Endothelial cell of umbilical vein (primary cell): ENCODE results near the gene TEKTIP1. TPM values are rescaled to one million over a fixed set of nuclear protein-coding genes. Genes with fewer than 3 reads are reported as not detected.

Source experiments
- BruUV-seq: library from RNA; stranded (reverse); fragments of 400-500 nt; replicated peaks from 2 replicates; lab custom pipeline; 2021; lab: Mats Ljungman, UMichigan
- CTCF ChIA-PET: fragments of 300-600, 350-600 bp; sonication (Branson Sonifier 250); formaldehyde crosslinking; loops from one replicate; lab custom pipeline; 2021; ENCODE audit warnings: antibody characterized with exemption, inconsistent platforms; lab: Charles Lee
- POLR2A ChIA-PET: fragments of 300-600, 350-600 bp; sonication (Branson Sonifier 250); formaldehyde crosslinking; loops from one replicate; lab custom pipeline; 2021; ENCODE audit warnings: antibody characterized with exemption, inconsistent platforms; lab: Charles Lee
- DNase-seq: peaks from one replicate; pipeline ENCODE4 v3.0.0-alpha.2; 2011; ENCODE audit warnings: low read depth, low spot score
- FAIRE-seq: peaks from 2 replicates; lab custom pipeline; 2011; peaks lifted over from hg19 to GRCh38; lab: Jason Lieb, UNC
- H2AFZ ChIP-seq: 2 replicates; pipeline ENCODE4 v1.6.0; 2012; ENCODE audit warnings: low read depth, low read length, control low read depth, inconsistent platforms
- H3K27ac ChIP-seq: 2 replicates; pipeline ENCODE4 v1.5.1; 2011; ENCODE audit warnings: low read depth, mild to moderate bottlenecking, control low read depth, low read length, moderate library complexity; ENCODE audit not compliant: insufficient read depth
- H3K27me3 ChIP-seq, 2 experiments: 2 replicates each; pipeline versions ENCODE4 v1.6.0 to v1.6.1; 2011; ENCODE audit warnings: low read length in 2 of 2, mixed read lengths in 1 of 2; ENCODE audit not compliant: control insufficient read depth in 2 of 2, insufficient read depth in 2 of 2
- H3K36me3 ChIP-seq, 2 experiments: 2 replicates in 1 of 2; 3 replicates in 1 of 2; pipeline ENCODE4 v1.5.1; 2011; ENCODE audit warnings: low read length in 2 of 2, mild to moderate bottlenecking in 1 of 2, moderate library complexity in 1 of 2; ENCODE audit not compliant: control insufficient read depth in 2 of 2, insufficient read depth in 2 of 2; ENCODE audit errors: extremely low read depth in 1 of 2
- H3K4me1 ChIP-seq: 3 replicates; pipeline ENCODE4 v1.5.1; 2011; ENCODE audit warnings: mild to moderate bottlenecking, low read length; ENCODE audit not compliant: control insufficient read depth, insufficient read depth; ENCODE audit errors: extremely low read depth
- H3K4me2 ChIP-seq: 2 replicates; pipeline ENCODE4 v1.6.1; 2011; ENCODE audit warnings: low read length, control low read depth, mixed read lengths; ENCODE audit not compliant: insufficient read depth
- H3K4me3 ChIP-seq, 3 experiments: fragments of 200-600 bp in 1 of 3; sonication (generic), shearing (Covaris generic) in 1 of 3; replicated peaks in 1 of 3; 2 replicates each; pipeline ENCODE4 v1.5.1; 2011 to 2016; ENCODE audit warnings: control low read depth in 3 of 3, low read length in 3 of 3, mild to moderate bottlenecking in 2 of 3, inconsistent platforms in 1 of 3, low read depth in 1 of 3, moderate library complexity in 1 of 3; ENCODE audit not compliant: insufficient read depth in 1 of 3
- H3K79me2 ChIP-seq: 2 replicates; pipeline ENCODE4 v1.6.0; 2012; ENCODE audit warnings: low read length, inconsistent platforms; ENCODE audit not compliant: control insufficient read depth, insufficient read depth
- H3K9ac ChIP-seq: replicated peaks from 2 replicates; pipeline ENCODE3; 2011; ENCODE audit warnings: low read length, control low read depth; ENCODE audit not compliant: insufficient read depth; ENCODE audit errors: extremely low read depth
- H3K9me1 ChIP-seq: replicated peaks from 3 replicates; pipeline ENCODE4 v1.6.0; 2011; ENCODE audit warnings: mild to moderate bottlenecking, low read length; ENCODE audit not compliant: control insufficient read depth, insufficient read depth; ENCODE audit errors: extremely low read depth
- H3K9me3 ChIP-seq: replicated peaks from 2 replicates; pipeline ENCODE4 v1.5.1; 2012; ENCODE audit warnings: low read length, inconsistent platforms; ENCODE audit not compliant: control insufficient read depth, insufficient read depth
- H4K20me1 ChIP-seq: replicated peaks from 2 replicates; pipeline ENCODE3; 2011; ENCODE audit warnings: mild to moderate bottlenecking, low read length; ENCODE audit not compliant: control insufficient read depth, insufficient read depth; ENCODE audit errors: extremely low read depth
- EZH2 ChIP-seq: IDR thresholded peaks from 2 replicates; pipeline ENCODE4 v1.6.1; 2012; ENCODE audit warnings: borderline replicate concordance, low read depth, mild to moderate bottlenecking, moderate library complexity, low read length, inconsistent platforms; ENCODE audit not compliant: severe bottlenecking
- FOS ChIP-seq: IDR thresholded peaks from 2 replicates; pipeline ENCODE4 v1.6.1; 2011; ENCODE audit warnings: mild to moderate bottlenecking, low read length, moderate library complexity, borderline replicate concordance; ENCODE audit not compliant: insufficient read depth
- GATA2 ChIP-seq: IDR thresholded peaks from 2 replicates; pipeline ENCODE4 v1.7.0; 2011; ENCODE audit warnings: low read depth, mild to moderate bottlenecking, moderate library complexity, mixed read lengths, low read length; ENCODE audit not compliant: insufficient read length, insufficient read depth
- JUN ChIP-seq: IDR thresholded peaks from 2 replicates; pipeline ENCODE4 v1.6.1; 2011; ENCODE audit warnings: borderline replicate concordance, low read depth; ENCODE audit not compliant: insufficient read length, insufficient read depth
- MYC ChIP-seq: IDR thresholded peaks from one replicate; pipeline ENCODE4 v1.6.1; 2011; ENCODE audit warnings: mild to moderate bottlenecking, low read depth, low read length
- POLR2A ChIP-seq: IDR thresholded peaks from 2 replicates; pipeline ENCODE4 v1.6.1; 2012; ENCODE audit warnings: low read depth, mild to moderate bottlenecking, control low read depth, low read length
- POLR2AphosphoS5 ChIP-seq: IDR thresholded peaks from 2 replicates; pipeline ENCODE4 v1.6.1; 2012; ENCODE audit warnings: low read depth, mild to moderate bottlenecking, control low read depth, low read length, moderate library complexity; ENCODE audit not compliant: insufficient read depth
- dilution Hi-C: fragments of 300-500 bp; cut with MboI; formaldehyde crosslinking; loops from one replicate; pipeline ENCODE4 v1.15.0; 2019; ENCODE audit warnings: low sequenced_read_pairs; ENCODE audit not compliant: extremely low pct_ligation_motif_present
- intact Hi-C: fragments of 100-400 bp; cut with micrococcal nuclease; formaldehyde crosslinking; loops from one replicate; pipeline ENCODE4 v1.10.0; 2022
- polyA plus RNA-seq, 4 experiments: library from polyadenylated mRNA; depleted of rRNA in 3 of 4; stranded (reverse) in 3 of 4; unstranded in 1 of 4; fragments of >200 nt; gene quantifications; 2 replicates each; pipeline versions ENCODE4 v1.2.1 to v1.2.3, GENCODE V29; 2011 to 2012; ENCODE audit warnings: missing spikeins in 1 of 4
- total RNA-seq: library from RNA; stranded (reverse); gene quantifications from 2 replicates; pipeline ENCODE4 v1.2.3, GENCODE V29; 2021
- TF ChIP-seq, protein P1 (sequence below): IDR thresholded peaks from 2 replicates; pipeline ENCODE4 v1.6.1; 2011; ENCODE audit not compliant: insufficient read depth, insufficient read length
- TF ChIP-seq, protein P2 (sequence below), 2 donors: IDR thresholded peaks; 1 replicate in 1 of 2; 2 replicates in 1 of 2; pipeline ENCODE4 v1.5.1; 2011; ENCODE audit warnings: low read length in 2 of 2, mild to moderate bottlenecking in 2 of 2, moderate library complexity in 2 of 2, control low read depth in 1 of 2, inconsistent platforms in 1 of 2, low read depth in 1 of 2; ENCODE audit not compliant: insufficient read depth in 1 of 2; ENCODE audit errors: extremely low read depth in 1 of 2

The TEKTIP1 gene
- total and polyA plus RNA-seq, 2 donors (not counting 3 experiments of a cell fraction or from before 2014, with no cell fraction given): 0.73 TPM; not detected in 1

DNA sequence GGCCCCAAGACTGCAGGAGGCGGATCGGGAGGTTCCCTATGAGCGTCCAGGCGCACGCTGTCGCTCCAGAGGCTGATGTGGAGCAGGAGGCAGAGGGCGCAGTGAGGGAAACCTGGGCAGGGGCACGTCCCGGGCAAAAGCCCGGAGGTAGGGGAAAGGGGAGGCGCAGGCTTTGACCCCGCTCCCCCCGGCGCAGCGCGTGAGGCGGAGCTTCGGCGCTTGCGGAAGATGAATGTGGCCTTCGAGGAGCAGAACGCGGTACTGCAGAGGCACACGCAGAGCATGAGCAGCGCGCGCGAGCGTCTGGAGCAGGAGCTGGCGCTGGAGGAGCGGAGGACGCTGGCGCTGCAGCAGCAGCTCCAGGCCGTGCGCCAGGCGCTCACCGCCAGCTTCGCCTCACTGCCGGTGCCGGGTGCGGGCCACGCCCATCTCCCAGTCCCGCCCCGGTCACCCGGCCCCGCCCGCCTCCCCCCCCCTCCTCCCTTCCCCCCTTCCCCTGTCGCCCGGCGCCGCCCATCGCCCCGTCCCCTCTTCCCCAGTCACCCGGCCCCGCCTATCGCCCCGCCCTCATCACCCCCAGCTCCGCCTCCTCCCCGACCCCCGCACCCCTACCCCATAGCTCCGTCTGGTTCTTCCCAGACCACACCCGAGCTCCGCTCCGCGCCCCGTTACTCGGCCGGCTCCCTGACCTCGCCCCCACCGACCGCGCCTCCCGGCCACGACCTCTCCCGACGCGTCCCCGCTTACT lies 37.9 kb downstream of the TEKTIP1 start:
- Histone ChIP-seq H3K9ac (no peak overlapping the region), H3K27me3 (no peaks in the 10 kb centered on the region), H3K36me3 (peaks cover 0 to 3% of the 10 kb centered on the region in 2 experiments), H3K4me1 (peaks cover 21% of the 10 kb centered on the region), H3K9me3 (no peaks in the 10 kb centered on the region), H2AFZ (peak overlapping the region; percentile 70), H3K9me1 (no peaks in the 10 kb centered on the region), H3K27ac (no peak overlapping the region), H3K79me2 (peaks cover 2% of the 10 kb centered on the region), H3K4me3 (peak overlapping the region in 2 of 3 experiments; percentile 32 to 38), H3K4me2 (peak overlapping the region; percentile 75), H4K20me1 (no peaks in the 10 kb centered on the region)
- dilution Hi-C loops: no loop called here
- peak; percentile 55 for FAIRE-seq
- POLR2A ChIA-PET: no interaction called here
- intact Hi-C loops: no loop called here
- peak; percentile 52 for DNase-seq
- no TSS peak for BruUV-seq
- TF ChIP-seq MYC (no peak), JUN (no peak), POLR2AphosphoS5 (peak; percentile 60), FOS (no peak)
- TF ChIP-seq, protein P1, sequence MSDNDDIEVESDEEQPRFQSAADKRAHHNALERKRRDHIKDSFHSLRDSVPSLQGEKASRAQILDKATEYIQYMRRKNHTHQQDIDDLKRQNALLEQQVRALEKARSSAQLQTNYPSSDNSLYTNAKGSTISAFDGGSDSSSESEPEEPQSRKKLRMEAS: no peak
- CTCF ChIA-PET: interaction anchor here (0.9 to 1.4 kb wide), 7 partner anchors 9 to 92 kb away, joined by 3 to 9 read pairs (median 4); partner anchors contain the start of genes GIPC3 and TBXA2R

DNA sequence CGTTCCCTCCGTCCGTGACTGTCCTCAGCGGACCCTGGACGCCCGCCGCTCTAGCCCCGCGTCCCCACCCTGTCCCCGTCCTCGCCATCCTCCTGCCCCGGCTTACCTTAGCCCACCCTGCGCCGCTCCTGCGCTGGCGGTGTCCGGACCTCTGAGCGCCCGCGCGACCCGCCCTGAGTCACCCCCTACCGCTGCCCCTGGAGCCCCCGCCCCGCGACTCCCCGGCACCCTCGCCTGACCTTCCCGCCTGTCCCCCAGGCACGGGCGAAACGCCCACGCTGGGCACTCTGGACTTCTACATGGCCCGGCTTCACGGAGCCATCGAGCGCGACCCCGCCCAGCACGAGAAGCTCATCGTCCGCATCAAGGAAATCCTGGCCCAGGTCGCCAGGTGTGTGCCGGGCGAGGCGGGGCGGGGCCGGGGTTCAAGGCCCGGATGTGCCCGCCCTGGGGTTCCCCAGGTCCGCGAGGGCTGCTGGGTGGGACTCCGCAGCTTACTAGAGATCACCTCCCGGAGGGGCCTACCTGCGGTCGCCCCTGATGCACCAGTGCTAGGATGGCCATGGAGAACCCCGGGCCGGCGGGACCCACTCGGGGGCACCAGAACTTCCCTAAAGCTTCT lies 38.9 kb downstream of the TEKTIP1 start:
- no peaks in the 10 kb centered on the region for H3K27me3 ChIP-seq
- H3K4me2 ChIP-seq: no peak overlapping the region
- POLR2A ChIA-PET: no interaction called here
- no peak overlapping the region for H2AFZ ChIP-seq
- dilution Hi-C loops: no loop called here
- peaks cover 2% of the 10 kb centered on the region for H3K79me2 ChIP-seq
- no peaks in the 10 kb centered on the region for H4K20me1 ChIP-seq
- H3K9me1 ChIP-seq: no peaks in the 10 kb centered on the region
- H3K36me3 ChIP-seq: peaks cover 0 to 3% of the 10 kb centered on the region in 2 experiments
- H3K27ac ChIP-seq: no peak overlapping the region
- no peaks in the 10 kb centered on the region for H3K9me3 ChIP-seq
- H3K4me3 ChIP-seq: no peak overlapping the region
- no peak overlapping the region for H3K9ac ChIP-seq
- CTCF ChIA-PET: interaction anchor here (0.9 to 1.4 kb wide), 5 partner anchors 8 to 44 kb away, joined by 3 to 9 read pairs (median 3); partner anchors contain the start of gene GIPC3
- DNase-seq (no peak), FAIRE-seq (no peak)
- intact Hi-C loops: no loop called here
- no TSS peak for BruUV-seq
- H3K4me1 ChIP-seq: peaks cover 16% of the 10 kb centered on the region
- TF ChIP-seq GATA2: no peak
- TF ChIP-seq POLR2A: no peak
- TF ChIP-seq POLR2AphosphoS5: no peak
- no peak for TF ChIP-seq FOS
- TF ChIP-seq, protein P1: no peak
- TF ChIP-seq JUN: no peak
- TF ChIP-seq, protein P2, sequence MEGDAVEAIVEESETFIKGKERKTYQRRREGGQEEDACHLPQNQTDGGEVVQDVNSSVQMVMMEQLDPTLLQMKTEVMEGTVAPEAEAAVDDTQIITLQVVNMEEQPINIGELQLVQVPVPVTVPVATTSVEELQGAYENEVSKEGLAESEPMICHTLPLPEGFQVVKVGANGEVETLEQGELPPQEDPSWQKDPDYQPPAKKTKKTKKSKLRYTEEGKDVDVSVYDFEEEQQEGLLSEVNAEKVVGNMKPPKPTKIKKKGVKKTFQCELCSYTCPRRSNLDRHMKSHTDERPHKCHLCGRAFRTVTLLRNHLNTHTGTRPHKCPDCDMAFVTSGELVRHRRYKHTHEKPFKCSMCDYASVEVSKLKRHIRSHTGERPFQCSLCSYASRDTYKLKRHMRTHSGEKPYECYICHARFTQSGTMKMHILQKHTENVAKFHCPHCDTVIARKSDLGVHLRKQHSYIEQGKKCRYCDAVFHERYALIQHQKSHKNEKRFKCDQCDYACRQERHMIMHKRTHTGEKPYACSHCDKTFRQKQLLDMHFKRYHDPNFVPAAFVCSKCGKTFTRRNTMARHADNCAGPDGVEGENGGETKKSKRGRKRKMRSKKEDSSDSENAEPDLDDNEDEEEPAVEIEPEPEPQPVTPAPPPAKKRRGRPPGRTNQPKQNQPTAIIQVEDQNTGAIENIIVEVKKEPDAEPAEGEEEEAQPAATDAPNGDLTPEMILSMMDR (IDR thresholded peaks at IDR 0.05; ENCODE audit: extremely low read depth in 1 of 2, insufficient read depth in 1 of 2, low read depth in 1 of 2, low read length in 2 of 2): no peak
- no peak for TF ChIP-seq EZH2
- TF ChIP-seq MYC: no peak
